Measurements from ENCODE around the gene RPTN. TPM values are rescaled to one million over a fixed set of nuclear protein-coding genes. Genes with fewer than 3 reads are reported as not detected.

Gene RPTN
- total RNA-seq, 1 experiment from 2014 or later, result not detected

DNA sequence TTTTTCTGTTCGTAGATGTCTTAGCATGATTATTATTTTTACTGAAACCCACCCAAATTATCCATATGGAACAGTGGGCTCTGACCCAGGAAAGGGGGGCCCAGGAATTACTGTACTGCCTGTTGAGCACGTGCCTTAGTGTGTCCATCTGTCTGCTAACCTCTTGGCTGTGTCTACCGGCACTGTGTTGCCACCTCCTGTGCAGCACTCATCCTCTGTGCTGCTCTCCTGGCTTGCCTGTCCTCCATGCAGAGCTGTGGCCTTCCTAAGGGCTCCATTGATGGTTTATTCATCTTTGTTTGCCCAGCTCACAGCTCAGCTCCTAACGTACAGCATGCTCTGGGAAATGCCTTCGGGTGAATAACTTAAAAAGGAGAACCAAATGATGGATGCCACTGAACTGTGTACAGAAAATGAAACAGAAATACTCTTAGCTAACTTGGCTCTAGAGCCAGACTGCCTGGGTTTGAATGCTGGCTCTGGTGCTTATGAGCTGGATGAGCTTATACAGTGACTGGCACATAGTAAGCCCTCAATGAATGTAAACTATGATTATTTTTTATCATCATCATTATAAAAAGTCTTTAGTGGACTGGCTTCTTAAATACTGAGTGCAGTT lies 11.4 kb upstream of the RPTN start:
- TF ChIP-seq POLR2A (IDR thresholded peaks at IDR 0.05; ENCODE audit: borderline replicate concordance, extremely low read depth, insufficient read depth, insufficient read length) (no peak), JUND (IDR thresholded peaks at IDR 0.05) (no peak), ELF1 (IDR thresholded peaks at IDR 0.05; ENCODE audit: borderline replicate concordance, low read depth) (no peak), FOSL1 (IDR thresholded peaks at IDR 0.05; ENCODE audit: low read depth) (no peak), ZNF274 (IDR thresholded peaks at IDR 0.05; ENCODE audit: low read depth, low read length) (no peak), EZH2 (IDR thresholded peaks at IDR 0.05) (no peak), YY1 (IDR thresholded peaks at IDR 0.05; ENCODE audit: extremely low read depth, insufficient replicate concordance, low read depth, low read length) (no peak), EZH2phosphoT487 (IDR thresholded peaks at IDR 0.05; ENCODE audit: borderline replicate concordance) (no peak), SP1 (IDR thresholded peaks at IDR 0.05; ENCODE audit: low read depth) (no peak), SRF (IDR thresholded peaks at IDR 0.05; ENCODE audit: low read depth) (no peak), CBX3 (IDR thresholded peaks at IDR 0.05; ENCODE audit: low read depth) (no peak), POLR2AphosphoS5 (IDR thresholded peaks at IDR 0.05; ENCODE audit: low read depth, low read length) (no peak), ZFX (IDR thresholded peaks at IDR 0.05) (no peak), RAD21 (IDR thresholded peaks at IDR 0.05; ENCODE audit: low read depth) (no peak), SIN3A (IDR thresholded peaks at IDR 0.05; ENCODE audit: low read depth) (no peak)
- TF ChIP-seq, protein P1, sequence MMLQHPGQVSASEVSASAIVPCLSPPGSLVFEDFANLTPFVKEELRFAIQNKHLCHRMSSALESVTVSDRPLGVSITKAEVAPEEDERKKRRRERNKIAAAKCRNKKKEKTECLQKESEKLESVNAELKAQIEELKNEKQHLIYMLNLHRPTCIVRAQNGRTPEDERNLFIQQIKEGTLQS (IDR thresholded peaks at IDR 0.05), result no peak
- TF ChIP-seq, protein P2, sequence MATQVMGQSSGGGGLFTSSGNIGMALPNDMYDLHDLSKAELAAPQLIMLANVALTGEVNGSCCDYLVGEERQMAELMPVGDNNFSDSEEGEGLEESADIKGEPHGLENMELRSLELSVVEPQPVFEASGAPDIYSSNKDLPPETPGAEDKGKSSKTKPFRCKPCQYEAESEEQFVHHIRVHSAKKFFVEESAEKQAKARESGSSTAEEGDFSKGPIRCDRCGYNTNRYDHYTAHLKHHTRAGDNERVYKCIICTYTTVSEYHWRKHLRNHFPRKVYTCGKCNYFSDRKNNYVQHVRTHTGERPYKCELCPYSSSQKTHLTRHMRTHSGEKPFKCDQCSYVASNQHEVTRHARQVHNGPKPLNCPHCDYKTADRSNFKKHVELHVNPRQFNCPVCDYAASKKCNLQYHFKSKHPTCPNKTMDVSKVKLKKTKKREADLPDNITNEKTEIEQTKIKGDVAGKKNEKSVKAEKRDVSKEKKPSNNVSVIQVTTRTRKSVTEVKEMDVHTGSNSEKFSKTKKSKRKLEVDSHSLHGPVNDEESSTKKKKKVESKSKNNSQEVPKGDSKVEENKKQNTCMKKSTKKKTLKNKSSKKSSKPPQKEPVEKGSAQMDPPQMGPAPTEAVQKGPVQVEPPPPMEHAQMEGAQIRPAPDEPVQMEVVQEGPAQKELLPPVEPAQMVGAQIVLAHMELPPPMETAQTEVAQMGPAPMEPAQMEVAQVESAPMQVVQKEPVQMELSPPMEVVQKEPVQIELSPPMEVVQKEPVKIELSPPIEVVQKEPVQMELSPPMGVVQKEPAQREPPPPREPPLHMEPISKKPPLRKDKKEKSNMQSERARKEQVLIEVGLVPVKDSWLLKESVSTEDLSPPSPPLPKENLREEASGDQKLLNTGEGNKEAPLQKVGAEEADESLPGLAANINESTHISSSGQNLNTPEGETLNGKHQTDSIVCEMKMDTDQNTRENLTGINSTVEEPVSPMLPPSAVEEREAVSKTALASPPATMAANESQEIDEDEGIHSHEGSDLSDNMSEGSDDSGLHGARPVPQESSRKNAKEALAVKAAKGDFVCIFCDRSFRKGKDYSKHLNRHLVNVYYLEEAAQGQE (IDR thresholded peaks at IDR 0.05; ENCODE audit: low read depth), result no peak
- TF ChIP-seq, protein P3, sequence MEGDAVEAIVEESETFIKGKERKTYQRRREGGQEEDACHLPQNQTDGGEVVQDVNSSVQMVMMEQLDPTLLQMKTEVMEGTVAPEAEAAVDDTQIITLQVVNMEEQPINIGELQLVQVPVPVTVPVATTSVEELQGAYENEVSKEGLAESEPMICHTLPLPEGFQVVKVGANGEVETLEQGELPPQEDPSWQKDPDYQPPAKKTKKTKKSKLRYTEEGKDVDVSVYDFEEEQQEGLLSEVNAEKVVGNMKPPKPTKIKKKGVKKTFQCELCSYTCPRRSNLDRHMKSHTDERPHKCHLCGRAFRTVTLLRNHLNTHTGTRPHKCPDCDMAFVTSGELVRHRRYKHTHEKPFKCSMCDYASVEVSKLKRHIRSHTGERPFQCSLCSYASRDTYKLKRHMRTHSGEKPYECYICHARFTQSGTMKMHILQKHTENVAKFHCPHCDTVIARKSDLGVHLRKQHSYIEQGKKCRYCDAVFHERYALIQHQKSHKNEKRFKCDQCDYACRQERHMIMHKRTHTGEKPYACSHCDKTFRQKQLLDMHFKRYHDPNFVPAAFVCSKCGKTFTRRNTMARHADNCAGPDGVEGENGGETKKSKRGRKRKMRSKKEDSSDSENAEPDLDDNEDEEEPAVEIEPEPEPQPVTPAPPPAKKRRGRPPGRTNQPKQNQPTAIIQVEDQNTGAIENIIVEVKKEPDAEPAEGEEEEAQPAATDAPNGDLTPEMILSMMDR (IDR thresholded peaks at IDR 0.05 in 2 of 3, conservative IDR thresholded peaks at IDR 0.05 in 1 of 3; ENCODE audit: borderline replicate concordance in 1 of 3, insufficient read depth in 1 of 3, low read depth in 2 of 3, low read length in 2 of 3), result no peak
- TF ChIP-seq, protein P4, sequence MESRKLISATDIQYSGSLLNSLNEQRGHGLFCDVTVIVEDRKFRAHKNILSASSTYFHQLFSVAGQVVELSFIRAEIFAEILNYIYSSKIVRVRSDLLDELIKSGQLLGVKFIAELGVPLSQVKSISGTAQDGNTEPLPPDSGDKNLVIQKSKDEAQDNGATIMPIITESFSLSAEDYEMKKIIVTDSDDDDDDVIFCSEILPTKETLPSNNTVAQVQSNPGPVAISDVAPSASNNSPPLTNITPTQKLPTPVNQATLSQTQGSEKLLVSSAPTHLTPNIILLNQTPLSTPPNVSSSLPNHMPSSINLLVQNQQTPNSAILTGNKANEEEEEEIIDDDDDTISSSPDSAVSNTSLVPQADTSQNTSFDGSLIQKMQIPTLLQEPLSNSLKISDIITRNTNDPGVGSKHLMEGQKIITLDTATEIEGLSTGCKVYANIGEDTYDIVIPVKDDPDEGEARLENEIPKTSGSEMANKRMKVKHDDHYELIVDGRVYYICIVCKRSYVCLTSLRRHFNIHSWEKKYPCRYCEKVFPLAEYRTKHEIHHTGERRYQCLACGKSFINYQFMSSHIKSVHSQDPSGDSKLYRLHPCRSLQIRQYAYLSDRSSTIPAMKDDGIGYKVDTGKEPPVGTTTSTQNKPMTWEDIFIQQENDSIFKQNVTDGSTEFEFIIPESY (IDR thresholded peaks at IDR 0.05; ENCODE audit: extremely low read depth, insufficient replicate concordance, low read length), result no peak
- TF ChIP-seq, protein P5, sequence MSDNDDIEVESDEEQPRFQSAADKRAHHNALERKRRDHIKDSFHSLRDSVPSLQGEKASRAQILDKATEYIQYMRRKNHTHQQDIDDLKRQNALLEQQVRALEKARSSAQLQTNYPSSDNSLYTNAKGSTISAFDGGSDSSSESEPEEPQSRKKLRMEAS (IDR thresholded peaks at IDR 0.05), result no peak
- Histone ChIP-seq H3K4me1 (ENCODE audit: control insufficient read depth in 1 of 2, insufficient read depth in 2 of 2, low read length in 2 of 2) (peaks cover 22 to 34% of the 10 kb centered on the region in 2 experiments), H3K9ac (ENCODE audit: low read length) (no peak overlapping the region), H3K9me2 (ENCODE audit: insufficient read depth) (no peaks in the 10 kb centered on the region), H3K27me3 (ENCODE audit: insufficient read depth, low read length) (peaks cover 4% of the 10 kb centered on the region; the same call in 1 of the 2 replicates), H3K79me2 (ENCODE audit: insufficient read depth, low read length) (no peaks in the 10 kb centered on the region), H3K4me3 (replicated peaks in 1 of 2; ENCODE audit: low read depth in 1 of 2, low read length in 2 of 2) (no peak overlapping the region), H3K9me3 (ENCODE audit: control insufficient read depth in 1 of 2, insufficient read depth in 1 of 2, low read depth in 1 of 2, low read length in 2 of 2) (no peaks in the 10 kb centered on the region), H3K27ac (ENCODE audit: low read depth, low read length) (no peak overlapping the region), H4K20me1 (ENCODE audit: insufficient read depth) (no peaks in the 10 kb centered on the region), H2AFZ (ENCODE audit: low read depth, low read length, poor library complexity, severe bottlenecking) (no peak overlapping the region), H3K4me2 (ENCODE audit: low read length) (no peak overlapping the region), H3K36me3 (ENCODE audit: control insufficient read depth in 1 of 2, insufficient read depth in 2 of 2, low read length in 2 of 2) (no peaks in the 10 kb centered on the region)
- no TSS peak for BruUV-seq (replicated peaks)
- POLR2A ChIA-PET, result no interaction called here
- ATAC-seq (no peak), DNase-seq (ENCODE audit: low read depth, low spot score) (no peak)
- CTCF ChIA-PET, result interaction anchor here (0.8 to 1.2 kb wide), 3 partner anchors 13 to 117 kb away, joined by 3 to 5 read pairs (median 3); no protein-coding TSS in a partner anchor
- intact Hi-C loops (cut with micrococcal nuclease), result no loop called here
- RAD21 ChIA-PET (ENCODE audit: low non-redundant PET in 1 of 2, low total read pairs in 2 of 2, uncharacterized antibody in 2 of 2, unreplicated experiment in 2 of 2), result no interaction called here
